ENCODE measurements around the gene RGS16. TPM values are rescaled to one million over a fixed set of nuclear protein-coding genes. Genes with fewer than 3 reads are reported as not detected.

RGS16 gene
- total RNA-seq, 1 experiment from 2014 or later, result not detected

DNA sequence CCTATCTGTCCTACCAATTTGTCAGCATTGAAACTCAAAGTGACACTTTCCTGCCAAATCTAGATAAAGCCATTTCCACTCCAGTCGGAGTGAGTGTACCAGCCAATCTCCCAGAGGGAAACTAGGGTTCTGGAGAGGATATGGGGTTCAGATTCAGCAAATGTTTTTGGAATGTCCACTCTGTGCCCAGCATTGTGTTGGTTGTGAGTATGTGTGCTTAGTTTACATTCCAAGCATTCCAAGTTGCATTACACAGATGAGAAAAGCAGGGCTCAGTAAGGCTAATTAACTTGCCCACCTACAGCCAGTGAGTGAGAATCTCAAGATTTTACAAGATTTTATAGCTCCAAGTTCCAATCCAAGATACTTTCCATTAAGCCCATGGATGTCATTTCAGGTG lies 26.4 kb upstream of the RGS16 start:
- Histone ChIP-seq H3K9me2 (ENCODE audit: insufficient read depth) (no peaks in the 10 kb centered on the region), H3K4me1 (replicated peaks; ENCODE audit: insufficient read depth) (peaks cover 13% of the 10 kb centered on the region), H4K20me1 (ENCODE audit: insufficient read depth) (no peaks in the 10 kb centered on the region), H3F3A (ENCODE audit: insufficient read depth, low read depth) (no peaks in the 10 kb centered on the region), H3K27ac (no peak overlapping the region), H2AFZ (no peak overlapping the region), H3K9me3 (ENCODE audit: insufficient read depth, low read depth) (no peaks in the 10 kb centered on the region), H3K79me2 (ENCODE audit: low read depth) (no peaks in the 10 kb centered on the region), H3K4me3 (no peak overlapping the region), H3K36me3 (ENCODE audit: low read depth) (no peaks in the 10 kb centered on the region), H3K4me2 (no peak overlapping the region), H3K27me3 (ENCODE audit: insufficient read depth, low read depth) (no peaks in the 10 kb centered on the region)
- no peak for DNase-seq
- BruUV-seq (replicated peaks), result no TSS peak
- TF ChIP-seq EZH2 (IDR thresholded peaks at IDR 0.05; ENCODE audit: low read depth), result no peak
- TF ChIP-seq, protein P1, sequence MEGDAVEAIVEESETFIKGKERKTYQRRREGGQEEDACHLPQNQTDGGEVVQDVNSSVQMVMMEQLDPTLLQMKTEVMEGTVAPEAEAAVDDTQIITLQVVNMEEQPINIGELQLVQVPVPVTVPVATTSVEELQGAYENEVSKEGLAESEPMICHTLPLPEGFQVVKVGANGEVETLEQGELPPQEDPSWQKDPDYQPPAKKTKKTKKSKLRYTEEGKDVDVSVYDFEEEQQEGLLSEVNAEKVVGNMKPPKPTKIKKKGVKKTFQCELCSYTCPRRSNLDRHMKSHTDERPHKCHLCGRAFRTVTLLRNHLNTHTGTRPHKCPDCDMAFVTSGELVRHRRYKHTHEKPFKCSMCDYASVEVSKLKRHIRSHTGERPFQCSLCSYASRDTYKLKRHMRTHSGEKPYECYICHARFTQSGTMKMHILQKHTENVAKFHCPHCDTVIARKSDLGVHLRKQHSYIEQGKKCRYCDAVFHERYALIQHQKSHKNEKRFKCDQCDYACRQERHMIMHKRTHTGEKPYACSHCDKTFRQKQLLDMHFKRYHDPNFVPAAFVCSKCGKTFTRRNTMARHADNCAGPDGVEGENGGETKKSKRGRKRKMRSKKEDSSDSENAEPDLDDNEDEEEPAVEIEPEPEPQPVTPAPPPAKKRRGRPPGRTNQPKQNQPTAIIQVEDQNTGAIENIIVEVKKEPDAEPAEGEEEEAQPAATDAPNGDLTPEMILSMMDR (conservative IDR thresholded peaks at IDR 0.05), result no peak
- CTCF ChIA-PET, result no interaction called here
- POLR2A ChIA-PET (ENCODE audit: unreplicated experiment), result no interaction called here
- intact Hi-C loops (cut with micrococcal nuclease; ENCODE audit: unreplicated experiment), result no loop called here

DNA sequence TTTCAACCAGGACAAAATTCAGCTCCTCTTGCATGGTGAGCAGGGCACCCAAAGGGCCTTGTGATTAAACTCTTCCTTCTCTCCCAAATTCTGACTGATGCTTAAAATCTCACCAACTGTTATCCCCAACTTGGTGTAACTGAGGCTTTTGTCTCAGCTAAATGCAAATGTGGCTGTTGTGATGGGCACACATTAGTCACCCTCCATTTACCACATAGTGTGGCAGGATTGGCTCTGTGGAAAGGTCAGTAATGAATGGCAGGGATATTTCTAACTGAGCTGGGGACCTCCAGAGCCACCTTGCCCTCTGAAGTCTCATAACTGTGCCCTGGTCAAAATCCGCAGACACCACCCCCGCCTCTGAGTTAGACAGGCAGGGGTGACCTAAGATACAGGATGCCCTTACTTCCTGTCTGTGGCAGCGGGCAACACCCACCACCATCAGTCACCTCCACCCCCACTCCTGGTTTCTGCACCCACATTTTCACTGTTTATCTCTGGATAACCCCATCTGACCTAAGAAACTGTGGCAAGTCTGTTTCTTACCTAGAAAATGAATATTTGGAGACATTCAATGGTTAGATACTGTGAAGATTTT lies 25.4 kb upstream of the RGS16 start:
- no TSS peak for BruUV-seq (replicated peaks)
- H3K9me2 ChIP-seq (ENCODE audit: insufficient read depth), result no peaks in the 10 kb centered on the region
- no peaks in the 10 kb centered on the region for H3K79me2 ChIP-seq (ENCODE audit: low read depth)
- no peaks in the 10 kb centered on the region for H4K20me1 ChIP-seq (ENCODE audit: insufficient read depth)
- no peak for DNase-seq
- ChIA-PET CTCF (interaction anchor here (0.5 kb wide), 1 partner anchor 167 kb away, joined by 5 read pairs; no protein-coding TSS in a partner anchor), POLR2A (ENCODE audit: unreplicated experiment) (no interaction called here)
- H2AFZ ChIP-seq, result no peak overlapping the region
- TF ChIP-seq EZH2 (IDR thresholded peaks at IDR 0.05; ENCODE audit: low read depth), result no peak
- TF ChIP-seq, protein P1 (conservative IDR thresholded peaks at IDR 0.05), result no peak
- H3K4me1 ChIP-seq (replicated peaks; ENCODE audit: insufficient read depth), result peaks cover 22% of the 10 kb centered on the region
- no peak overlapping the region for H3K27ac ChIP-seq
- H3K4me3 ChIP-seq, result no peak overlapping the region
- H3K9me3 ChIP-seq (ENCODE audit: insufficient read depth, low read depth), result no peaks in the 10 kb centered on the region
- intact Hi-C loops (cut with micrococcal nuclease; ENCODE audit: unreplicated experiment), result no loop called here
- H3K36me3 ChIP-seq (ENCODE audit: low read depth), result no peaks in the 10 kb centered on the region
- H3K27me3 ChIP-seq (ENCODE audit: insufficient read depth, low read depth), result no peaks in the 10 kb centered on the region
- no peaks in the 10 kb centered on the region for H3F3A ChIP-seq (ENCODE audit: insufficient read depth, low read depth)
- H3K4me2 ChIP-seq, result no peak overlapping the region

DNA sequence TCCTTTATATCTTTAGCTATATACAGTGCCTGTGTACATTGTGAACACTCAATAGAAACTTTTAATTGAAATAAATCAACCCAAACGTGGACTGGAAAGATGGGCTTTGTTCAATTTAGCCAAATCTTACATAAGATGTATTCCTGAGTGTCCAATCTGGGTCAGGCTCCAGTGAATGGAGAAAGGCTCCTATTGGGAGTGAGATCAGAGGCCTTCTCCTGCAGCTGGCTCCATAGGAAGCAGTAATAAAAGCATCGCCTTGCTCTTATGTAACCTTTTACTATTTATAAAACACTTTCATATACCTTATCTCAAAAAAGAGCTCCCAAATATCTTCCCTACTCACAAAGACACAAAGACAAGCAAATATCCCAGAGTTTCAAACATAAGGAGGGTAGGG lies 24.9 kb upstream of the RGS16 start:
- Histone ChIP-seq H4K20me1 (ENCODE audit: insufficient read depth) (no peaks in the 10 kb centered on the region), H2AFZ (no peak overlapping the region), H3K9me2 (ENCODE audit: insufficient read depth) (no peaks in the 10 kb centered on the region), H3K36me3 (ENCODE audit: low read depth) (no peaks in the 10 kb centered on the region), H3F3A (ENCODE audit: insufficient read depth, low read depth) (no peaks in the 10 kb centered on the region), H3K27ac (no peak overlapping the region), H3K79me2 (ENCODE audit: low read depth) (no peaks in the 10 kb centered on the region), H3K9me3 (ENCODE audit: insufficient read depth, low read depth) (no peaks in the 10 kb centered on the region), H3K27me3 (ENCODE audit: insufficient read depth, low read depth) (no peaks in the 10 kb centered on the region), H3K4me2 (no peak overlapping the region), H3K4me3 (no peak overlapping the region), H3K4me1 (replicated peaks; ENCODE audit: insufficient read depth) (peaks cover 24% of the 10 kb centered on the region)
- TF ChIP-seq EZH2 (IDR thresholded peaks at IDR 0.05; ENCODE audit: low read depth), result no peak
- TF ChIP-seq, protein P1 (conservative IDR thresholded peaks at IDR 0.05), result no peak
- intact Hi-C loops (cut with micrococcal nuclease; ENCODE audit: unreplicated experiment), result no loop called here
- BruUV-seq (replicated peaks), result no TSS peak
- CTCF ChIA-PET, result interaction anchor here (0.5 kb wide), 1 partner anchor 168 kb away, joined by 5 read pairs; no protein-coding TSS in a partner anchor
- DNase-seq, result no peak
- POLR2A ChIA-PET (ENCODE audit: unreplicated experiment), result no interaction called here
